Keratinocyte (primary cell): ENCODE data around the gene ZNF407. TPM values are rescaled to one million over a fixed set of nuclear protein-coding genes. Genes with fewer than 3 reads are reported as not detected.

Source experiments
- DNase-seq: peaks from one replicate; pipeline ENCODE4 v3.0.0-alpha.2; 2011; ENCODE audit warnings: low read depth, missing footprints, low spot score
- FAIRE-seq: peaks from 2 replicates; lab custom pipeline; 2011; peaks lifted over from hg19 to GRCh38; lab: Jason Lieb, UNC
- H2AFZ ChIP-seq: 2 replicates; pipeline ENCODE4 v1.6.0; 2012; ENCODE audit warnings: low read length, control low read depth, inconsistent platforms; ENCODE audit not compliant: control insufficient read depth
- H3K27ac ChIP-seq: 2 replicates; pipeline ENCODE4 v1.5.1; 2011; ENCODE audit warnings: low read length; ENCODE audit not compliant: control insufficient read depth, insufficient read depth
- H3K27me3 ChIP-seq: 3 replicates; pipeline ENCODE4 v1.6.0; 2011; ENCODE audit warnings: low read length; ENCODE audit not compliant: control insufficient read depth, insufficient read depth; ENCODE audit errors: extremely low read depth
- H3K36me3 ChIP-seq, 2 experiments: 2 replicates in 1 of 2; 3 replicates in 1 of 2; pipeline ENCODE4 v1.5.1; 2011; ENCODE audit warnings: low read length in 2 of 2, mild to moderate bottlenecking in 1 of 2; ENCODE audit not compliant: control insufficient read depth in 2 of 2, insufficient read depth in 2 of 2; ENCODE audit errors: extremely low read depth in 1 of 2
- H3K4me1 ChIP-seq: 3 replicates; pipeline ENCODE4 v1.5.1; 2011; ENCODE audit warnings: low read length; ENCODE audit not compliant: control insufficient read depth, insufficient read depth; ENCODE audit errors: extremely low read depth
- H3K4me2 ChIP-seq: 3 replicates; pipeline ENCODE4 v1.6.0; 2011; ENCODE audit warnings: low read depth, low read length; ENCODE audit not compliant: control insufficient read depth, insufficient read depth; ENCODE audit errors: extremely low read depth
- H3K4me3 ChIP-seq, 3 experiments: fragments of 200-600 bp in 1 of 3; sonication (generic) in 1 of 3; 2 replicates in 2 of 3; 3 replicates in 1 of 3; pipeline ENCODE4 v1.5.1; 2011 to 2016; ENCODE audit warnings: low read length in 3 of 3, mild to moderate bottlenecking in 3 of 3, control low read depth in 2 of 3, inconsistent platforms in 1 of 3, low read depth in 1 of 3, mixed read lengths in 1 of 3, mixed run types in 1 of 3, moderate library complexity in 1 of 3; ENCODE audit not compliant: control insufficient read depth in 2 of 3, insufficient read depth in 2 of 3; ENCODE audit errors: extremely low read depth in 1 of 3
- H3K79me2 ChIP-seq: 2 replicates; pipeline ENCODE4 v1.6.0; 2012; ENCODE audit warnings: low read length; ENCODE audit not compliant: control insufficient read depth, insufficient read depth
- H3K9ac ChIP-seq: 3 replicates; pipeline ENCODE4 v1.6.0; 2011; ENCODE audit warnings: low read length; ENCODE audit not compliant: control insufficient read depth, insufficient read depth; ENCODE audit errors: extremely low read depth
- H3K9me1 ChIP-seq: 3 replicates; pipeline ENCODE4 v1.6.0; 2011; ENCODE audit warnings: low read length; ENCODE audit not compliant: control insufficient read depth, insufficient read depth; ENCODE audit errors: extremely low read depth
- H3K9me3 ChIP-seq: 2 replicates; pipeline ENCODE4 v1.5.1; 2012; ENCODE audit warnings: low read depth, low read length; ENCODE audit not compliant: control insufficient read depth
- H4K20me1 ChIP-seq: 3 replicates; pipeline ENCODE4 v1.6.0; 2011; ENCODE audit warnings: low read length; ENCODE audit not compliant: control insufficient read depth, insufficient read depth; ENCODE audit errors: extremely low read depth
- CTCF ChIP-seq, 3 experiments: IDR thresholded peaks in 1 of 3; conservative IDR thresholded peaks in 1 of 3; optimal IDR thresholded peaks in 1 of 3; 2 replicates in 2 of 3; 3 replicates in 1 of 3; pipeline versions ENCODE3 to v1.5.1; 2011; ENCODE audit warnings: low read length in 3 of 3, mild to moderate bottlenecking in 3 of 3, moderate library complexity in 2 of 3, control low read depth in 1 of 3, inconsistent platforms in 1 of 3; ENCODE audit not compliant: insufficient read depth in 2 of 3; ENCODE audit errors: extremely low read depth in 1 of 3
- EZH2 ChIP-seq: IDR thresholded peaks from one replicate; pipeline ENCODE4 v1.6.1; 2012; ENCODE audit warnings: inconsistent platforms, mild to moderate bottlenecking, low read length, moderate library complexity
- dilution Hi-C: fragments of 300-500 bp; cut with MboI; formaldehyde crosslinking; loops from one replicate; pipeline ENCODE4 v1.7.0; 2020; ENCODE audit warnings: low sequenced_read_pairs; ENCODE audit not compliant: extremely low pct_ligation_motif_present
- polyA plus RNA-seq, 5 experiments: library from polyadenylated mRNA; depleted of rRNA in 3 of 5; stranded (reverse) in 3 of 5; stranded (forward) in 1 of 5; unstranded in 1 of 5; fragments of >200 nt; gene quantifications; 1 replicate in 1 of 5; 2 replicates in 3 of 5; 3 replicates in 1 of 5; pipeline versions ENCODE4 v1.2.1 to v1.2.3, GENCODE V29; 2011 to 2012; ENCODE audit warnings: missing spikeins in 2 of 5, low read depth in 1 of 5, low replicate concordance in 1 of 5

ZNF407 gene
- polyA plus RNA-seq, 1 donor (not counting 4 experiments of a cell fraction or from before 2014, with no cell fraction given): 3.8 TPM

- dilution Hi-C loops: no loop called here
- Histone ChIP-seq H3K79me2 (no peaks in the 10 kb centered on the region), H3K9ac (no peak overlapping the region), H4K20me1 (no peaks in the 10 kb centered on the region), H2AFZ (no peak overlapping the region), H3K4me2 (no peak overlapping the region), H3K9me3 (no peaks in the 10 kb centered on the region), H3K9me1 (no peaks in the 10 kb centered on the region), H3K4me3 (no peak overlapping the region), H3K4me1 (peaks cover 11% of the 10 kb centered on the region), H3K36me3 (peaks cover 4 to 6% of the 10 kb centered on the region in 2 experiments), H3K27ac (no peak overlapping the region), H3K27me3 (no peaks in the 10 kb centered on the region)
- FAIRE-seq: no peak
- DNase-seq: no peak
- TF ChIP-seq CTCF (optimal IDR thresholded peaks at IDR 0.05 in 1 of 3, IDR thresholded peaks at IDR 0.05 in 1 of 3, conservative IDR thresholded peaks at IDR 0.05 in 1 of 3; ENCODE audit: extremely low read depth in 1 of 3, insufficient read depth in 2 of 3, low read length in 3 of 3): no peak
- no peak for TF ChIP-seq EZH2
These were observed 33.1 kb downstream of the ZNF407 start for GRCh38 chr18:74630804-74631203.

- H3K4me3 ChIP-seq: no peak overlapping the region
- H2AFZ ChIP-seq: no peak overlapping the region
- no peaks in the 10 kb centered on the region for H3K9me3 ChIP-seq
- FAIRE-seq: no peak
- DNase-seq: no peak
- H4K20me1 ChIP-seq: no peaks in the 10 kb centered on the region
- no peak overlapping the region for H3K9ac ChIP-seq
- no peak for TF ChIP-seq EZH2
- no peak for TF ChIP-seq CTCF (optimal IDR thresholded peaks at IDR 0.05 in 1 of 3, IDR thresholded peaks at IDR 0.05 in 1 of 3, conservative IDR thresholded peaks at IDR 0.05 in 1 of 3; ENCODE audit: extremely low read depth in 1 of 3, insufficient read depth in 2 of 3, low read length in 3 of 3)
- H3K27me3 ChIP-seq: no peaks in the 10 kb centered on the region
- H3K9me1 ChIP-seq: no peaks in the 10 kb centered on the region
- peaks cover 4 to 6% of the 10 kb centered on the region in 2 experiments for H3K36me3 ChIP-seq
- H3K79me2 ChIP-seq: no peaks in the 10 kb centered on the region
- dilution Hi-C loops: no loop called here
- H3K4me2 ChIP-seq: no peak overlapping the region
- no peak overlapping the region for H3K27ac ChIP-seq
- peaks cover 11% of the 10 kb centered on the region for H3K4me1 ChIP-seq
These were observed 33.5 kb downstream of the ZNF407 start for GRCh38 chr18:74631212-74631611.
